GM19023 (cell line): ENCODE measurements around the gene MCEE.
A peak's percentile ranks its signal among the peaks of the same experiment; 100 is the strongest.
"Not testable (repeated sequence)": the region's sequence is repeated elsewhere in the genome, so short reads cannot be mapped to it uniquely, and the experiment has no call there.

Source experiments
- ATAC-seq: cut with Tn5 transposase; IDR thresholded peaks from one replicate; pipeline ENCODE4 v1.9.1; 2021; ENCODE audit warnings: mild to moderate bottlenecking, moderate library complexity; ENCODE audit not compliant: unreplicated experiment

Gene MCEE

DNA sequence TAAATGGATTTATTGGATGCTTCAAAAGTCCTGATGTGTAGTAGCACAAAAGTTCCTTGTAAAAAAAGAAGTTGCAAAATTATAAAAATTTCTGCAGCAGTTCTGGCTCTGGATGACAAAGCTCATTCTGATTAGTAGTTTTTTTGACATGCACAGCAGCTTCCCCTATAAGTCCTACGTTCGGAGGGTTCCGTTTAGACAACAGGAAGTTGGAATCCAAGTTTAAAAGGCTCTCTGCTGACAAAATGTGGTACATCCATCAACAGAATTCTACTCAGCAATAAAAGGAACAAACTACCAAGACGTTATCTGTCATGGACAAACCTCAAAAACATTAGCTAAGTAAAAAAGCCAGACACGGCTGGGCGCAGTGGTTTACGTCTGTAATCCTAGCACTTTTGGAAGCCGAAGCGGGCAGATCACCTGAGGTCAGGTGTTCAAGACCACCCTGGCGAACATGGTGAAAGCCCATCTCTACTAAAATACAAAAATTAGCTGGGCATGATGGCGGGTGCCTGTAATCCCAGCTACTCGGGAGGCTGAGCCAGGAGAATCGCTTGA, 46.2 kb downstream of the MCEE start:
- not testable (repeated sequence) for ATAC-seq

DNA sequence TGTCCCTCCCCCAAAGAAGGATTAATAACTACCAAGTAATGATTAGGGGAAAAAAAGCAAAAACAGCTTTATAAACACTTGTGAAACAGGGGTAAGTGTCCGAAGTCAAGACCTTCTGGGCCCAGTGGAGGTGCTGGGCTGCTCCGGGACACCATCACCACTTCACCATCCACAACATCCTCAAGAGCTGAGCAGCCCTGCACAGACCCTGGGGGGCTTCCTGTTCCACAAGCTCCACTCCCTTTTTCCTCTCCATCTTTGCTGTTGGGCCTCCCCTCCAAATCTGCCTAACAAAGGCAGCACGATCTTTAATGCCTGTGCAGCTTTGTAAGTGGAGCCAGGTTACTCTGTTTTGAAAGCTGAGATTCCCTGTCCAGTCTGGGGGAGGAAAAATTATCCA, 46.7 kb downstream of the MCEE start:
- ATAC-seq: not testable (repeated sequence)

DNA sequence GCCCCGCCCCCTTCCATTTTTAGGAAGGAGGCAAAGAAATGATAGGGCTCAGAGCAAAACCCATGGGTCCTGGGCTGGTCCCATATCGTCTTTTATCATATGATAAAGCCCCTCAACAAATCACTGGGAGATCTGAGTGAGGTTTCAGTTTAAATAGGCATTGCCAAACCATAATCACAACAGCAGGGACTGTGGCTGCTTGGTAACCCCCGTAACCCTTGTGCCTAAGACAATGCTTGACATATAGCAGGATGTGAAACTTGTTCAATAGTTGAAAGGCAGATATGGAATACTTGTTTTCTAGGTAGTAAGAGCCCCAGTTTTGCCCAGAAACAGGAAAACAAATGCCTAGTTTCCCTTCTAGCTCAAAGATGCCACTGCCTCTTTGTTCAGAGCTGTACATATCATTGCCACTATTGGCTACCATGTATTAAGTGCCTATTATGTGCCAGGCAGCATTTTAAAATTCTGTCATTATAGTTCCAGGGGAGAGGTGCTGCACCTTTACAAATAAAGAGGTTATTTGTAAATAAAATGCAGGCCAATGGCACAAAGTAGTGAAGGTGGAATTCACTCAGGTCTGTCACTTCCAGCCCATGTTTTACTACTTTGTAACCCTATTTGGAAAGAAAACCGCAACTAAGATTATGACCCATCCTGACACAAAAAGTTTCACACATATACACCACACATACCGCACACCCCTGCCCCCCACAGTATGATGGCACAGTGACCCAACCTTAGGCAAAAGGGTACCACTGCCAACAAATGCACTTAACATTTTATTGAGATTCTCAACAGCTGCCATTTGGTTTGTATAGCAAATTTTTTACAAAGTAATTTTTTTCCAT, 47.4 kb downstream of the MCEE start:
- ATAC-seq: no peak

DNA sequence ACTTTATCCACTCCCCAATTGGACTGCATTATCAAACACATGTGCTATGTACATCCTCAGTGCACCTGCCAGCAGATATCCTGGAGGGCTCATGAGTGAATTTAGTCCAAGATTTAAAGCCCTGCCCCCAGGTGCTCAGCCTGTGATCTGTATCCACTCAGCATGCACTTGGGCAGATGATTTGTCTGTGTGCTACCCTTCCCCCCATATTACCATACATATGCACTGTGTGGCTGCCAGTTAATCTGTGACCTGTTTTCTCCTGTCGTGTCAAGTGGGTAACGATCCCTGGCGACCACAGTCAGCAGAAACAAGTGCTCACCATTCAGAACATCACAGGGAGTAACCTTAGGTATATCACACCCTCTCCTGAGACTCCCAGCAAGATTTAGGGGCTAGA, 51.4 kb downstream of the MCEE start:
- no peak for ATAC-seq

DNA sequence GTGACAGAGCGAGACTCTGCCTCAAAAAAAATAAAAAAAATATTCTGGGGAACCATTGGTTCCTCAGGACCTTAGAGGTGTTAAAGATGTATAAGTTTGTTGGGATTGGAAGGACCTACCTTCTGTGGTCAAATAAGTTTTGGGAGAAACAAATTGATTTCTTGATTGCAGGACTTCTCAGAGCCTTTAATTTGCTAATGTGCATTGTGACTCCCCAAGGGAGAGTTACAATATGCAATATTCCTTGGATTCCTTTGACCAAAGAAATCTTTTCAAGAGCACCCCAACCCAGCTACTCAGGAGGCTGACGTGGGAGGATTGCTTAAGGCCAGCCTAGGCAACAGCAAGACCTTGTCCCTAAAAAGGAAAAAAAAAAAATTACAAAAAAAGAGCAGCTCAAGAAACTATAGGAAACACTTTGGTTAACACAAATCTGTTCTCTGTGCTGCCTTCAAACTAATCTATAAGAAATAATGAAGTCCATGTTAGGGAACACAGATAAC, 55.1 kb downstream of the MCEE start:
- ATAC-seq: no peak

DNA sequence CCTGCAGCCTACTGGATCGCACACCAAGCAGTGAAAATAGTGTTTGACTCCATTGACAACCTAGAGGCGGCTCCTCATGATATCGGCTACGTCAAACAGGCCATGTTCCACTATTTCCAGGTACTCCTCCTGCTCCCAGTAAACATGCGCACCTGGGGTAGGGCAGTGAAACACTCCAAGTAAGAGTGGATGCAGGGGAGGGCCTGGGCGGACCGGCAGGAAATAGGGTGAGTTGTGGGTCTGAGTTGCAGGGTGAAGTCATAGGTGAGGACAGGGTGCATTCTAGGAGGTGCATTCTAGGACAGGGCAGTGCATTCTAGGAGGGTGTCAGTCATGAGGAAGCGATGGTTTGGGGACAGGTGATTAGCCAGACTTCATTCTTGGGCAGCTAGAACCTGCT, 56.6 kb downstream of the MCEE start:
- ATAC-seq: no peak

DNA sequence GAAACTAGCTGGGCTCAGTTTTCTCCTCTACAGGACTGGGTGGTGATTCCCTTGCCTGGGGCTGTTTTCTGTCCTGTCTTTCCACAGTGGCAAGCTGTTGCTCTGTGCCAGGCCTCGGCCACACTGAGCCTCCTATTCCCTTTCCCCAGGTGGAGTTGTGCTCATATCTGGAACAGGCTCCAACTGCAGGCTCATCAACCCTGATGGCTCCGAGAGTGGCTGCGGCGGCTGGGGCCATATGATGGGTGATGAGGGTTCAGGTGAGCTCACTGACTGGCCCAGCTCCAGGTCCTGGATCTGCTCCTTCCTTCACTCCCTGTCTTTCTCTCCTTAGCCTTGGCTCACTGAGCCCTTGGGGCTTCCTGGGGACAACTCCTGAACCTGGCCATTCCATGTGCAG, 57.5 kb downstream of the MCEE start:
- ATAC-seq: no peak

DNA sequence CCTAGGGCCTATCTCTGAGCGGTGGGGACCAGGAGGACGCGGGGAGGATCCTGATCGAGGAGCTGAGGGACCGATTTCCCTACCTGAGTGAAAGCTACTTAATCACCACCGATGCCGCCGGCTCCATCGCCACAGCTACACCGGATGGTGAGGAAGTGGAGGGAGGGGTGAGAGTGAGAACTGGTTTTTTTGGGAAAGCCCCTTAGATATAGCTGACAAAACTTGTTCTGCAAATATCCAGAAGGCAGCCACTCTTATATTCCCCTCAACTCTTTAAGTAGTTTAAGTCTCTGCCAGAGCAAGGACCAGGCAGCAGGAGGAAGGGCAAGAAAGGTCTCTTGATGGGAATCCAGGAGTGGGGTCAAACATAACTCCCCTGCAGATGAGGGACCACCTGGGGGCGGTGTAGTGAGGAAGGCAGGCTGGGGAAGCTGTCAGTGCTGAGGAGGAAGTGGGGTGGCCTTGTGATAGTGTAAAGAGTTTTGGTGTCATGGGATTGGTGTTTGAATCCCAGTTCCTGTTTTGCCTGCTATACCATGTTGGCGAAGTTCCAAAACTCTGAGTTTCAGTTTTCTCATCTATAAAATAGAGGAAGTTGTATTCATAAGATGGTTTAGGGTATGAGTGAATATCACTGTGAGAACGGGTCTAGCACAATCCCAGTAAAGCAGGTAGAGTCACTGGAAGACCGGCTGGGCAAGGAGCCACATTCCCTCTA, 58.2 kb downstream of the MCEE start:
- ATAC-seq: peak; percentile 31

DNA sequence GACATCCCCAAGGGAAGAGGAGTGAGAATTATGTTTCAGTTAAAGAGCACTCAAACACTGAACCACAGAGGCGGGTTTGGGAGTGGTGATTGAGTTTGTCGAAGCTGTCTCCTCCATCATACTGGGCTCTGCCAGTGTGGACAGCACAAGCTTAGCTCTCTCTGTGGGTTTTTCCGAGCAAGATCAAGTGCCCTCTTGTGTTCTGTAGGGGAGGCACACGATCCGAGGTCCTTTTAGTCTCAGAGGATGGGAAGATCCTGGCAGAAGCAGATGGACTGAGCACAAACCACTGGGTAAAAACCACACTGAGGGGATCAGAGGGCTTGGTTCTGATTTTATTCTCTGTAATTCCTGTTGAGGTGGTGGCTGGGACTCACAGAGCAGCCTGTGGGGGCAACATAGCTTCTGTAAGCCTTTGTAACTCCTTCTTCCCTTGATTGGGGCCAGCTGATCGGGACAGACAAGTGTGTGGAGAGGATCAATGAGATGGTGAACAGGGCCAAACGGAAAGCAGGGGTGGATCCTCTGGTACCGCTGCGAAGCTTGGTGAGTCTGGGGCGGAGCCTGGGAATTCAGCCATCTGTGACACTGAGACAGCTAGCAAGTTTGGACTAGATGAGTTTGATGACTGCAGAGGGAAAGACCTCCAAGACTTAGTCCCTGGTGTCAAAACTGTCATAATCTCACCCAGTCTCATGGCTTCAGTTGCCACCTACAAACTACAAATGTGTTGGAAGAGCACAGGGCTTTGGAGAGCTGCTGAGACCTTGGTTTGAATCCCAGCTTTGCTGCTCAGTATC, 59.5 kb downstream of the MCEE start:
- ATAC-seq: no peak

DNA sequence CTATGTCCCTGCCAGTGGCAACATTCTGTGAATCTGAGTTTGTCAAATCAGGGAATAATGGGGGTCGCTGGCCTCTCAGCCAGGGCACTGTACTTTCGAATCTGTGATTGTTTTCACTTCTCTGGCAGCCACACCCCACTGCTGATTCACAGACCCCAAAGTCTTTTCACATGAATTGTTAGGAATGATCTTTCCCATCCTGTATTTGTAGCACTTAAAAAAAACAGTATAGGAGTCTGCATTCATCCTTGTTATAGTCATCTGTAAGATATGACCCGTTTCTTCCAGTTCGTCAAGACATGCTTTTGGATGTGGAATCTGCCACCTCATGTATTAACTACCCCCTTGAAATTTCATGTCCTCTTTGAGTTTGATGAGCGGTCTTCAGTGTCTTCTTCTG, 60.7 kb downstream of the MCEE start:
- no peak for ATAC-seq

DNA sequence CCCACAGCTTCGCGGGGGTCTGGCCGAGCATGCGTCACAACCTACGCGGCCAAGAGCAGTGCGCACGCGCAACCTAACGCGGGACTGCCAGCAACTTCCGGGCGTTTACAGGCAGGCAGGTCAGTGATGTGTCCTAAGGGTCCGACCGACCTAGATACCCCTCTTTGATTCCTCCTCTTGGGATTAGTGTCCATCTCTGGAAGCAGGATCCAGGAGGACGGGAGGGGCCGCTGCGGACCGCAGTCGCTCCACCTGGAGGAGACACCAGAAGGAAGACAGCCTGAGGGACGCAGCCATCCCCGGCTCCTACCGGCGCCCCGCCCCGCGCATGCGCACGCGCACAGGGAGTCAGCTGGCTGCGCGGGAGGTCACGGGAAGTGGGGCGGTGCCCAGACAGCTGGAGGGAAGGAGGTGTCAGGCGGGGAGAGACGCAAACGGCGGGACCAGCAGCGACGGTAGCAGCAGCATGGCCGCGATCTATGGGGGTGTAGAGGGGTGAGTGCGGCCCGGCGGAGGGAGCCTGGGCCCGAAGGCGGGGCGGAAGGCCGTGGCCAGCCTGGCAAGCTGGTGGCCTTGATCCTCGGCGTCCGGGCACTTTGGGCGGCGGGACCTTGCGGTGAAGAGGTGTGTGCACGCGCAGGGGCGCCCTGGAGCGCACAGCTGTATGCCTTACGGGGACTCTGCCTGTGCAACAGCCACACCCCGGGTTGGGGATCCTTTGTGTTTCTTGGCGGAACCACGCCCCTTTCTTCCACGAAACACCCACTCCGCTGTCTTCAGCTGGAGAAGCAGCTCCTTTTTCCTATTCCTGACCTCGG, 61.6 kb downstream of the MCEE start, which contains the start of gene NAGK:
Gene NAGK (plus strand): TSS at position 431 of the 818 bp plus-strand sequence. CDS start 36 bp downstream, at position 467.
- peak; percentile 56 for ATAC-seq

DNA sequence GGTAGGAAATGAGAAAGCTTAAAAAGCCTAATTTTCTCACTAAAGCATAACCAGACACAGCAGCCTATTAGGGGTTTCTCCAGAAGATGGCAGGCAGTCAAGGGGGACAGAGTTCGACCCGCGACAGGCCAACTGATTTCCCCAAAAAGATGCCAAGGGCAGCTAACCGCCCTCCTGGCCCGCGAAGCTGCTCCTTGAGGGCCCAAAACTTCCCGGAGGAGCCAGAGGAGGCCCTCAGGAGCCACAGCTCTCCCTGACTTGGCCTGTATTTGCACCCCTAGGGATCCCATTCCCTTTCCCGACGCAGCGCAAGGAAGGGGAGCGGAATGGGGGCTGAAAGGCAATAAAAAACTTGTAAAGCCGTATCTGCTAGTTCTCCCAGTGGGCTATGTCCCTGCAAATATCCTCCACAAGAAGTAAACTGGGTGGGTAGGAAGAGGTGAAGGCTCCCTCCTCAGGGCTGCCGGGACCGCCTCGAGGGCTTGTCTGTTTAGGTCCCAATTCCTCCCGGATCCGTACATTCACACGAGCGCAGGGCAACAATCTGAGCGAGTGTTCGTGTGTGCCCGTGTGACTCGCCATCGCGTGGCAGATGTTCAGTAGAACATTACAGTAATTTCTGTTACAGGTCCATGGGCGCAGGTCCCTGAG, 62.3 kb downstream of the MCEE start:
- ATAC-seq: peak; percentile 3

DNA sequence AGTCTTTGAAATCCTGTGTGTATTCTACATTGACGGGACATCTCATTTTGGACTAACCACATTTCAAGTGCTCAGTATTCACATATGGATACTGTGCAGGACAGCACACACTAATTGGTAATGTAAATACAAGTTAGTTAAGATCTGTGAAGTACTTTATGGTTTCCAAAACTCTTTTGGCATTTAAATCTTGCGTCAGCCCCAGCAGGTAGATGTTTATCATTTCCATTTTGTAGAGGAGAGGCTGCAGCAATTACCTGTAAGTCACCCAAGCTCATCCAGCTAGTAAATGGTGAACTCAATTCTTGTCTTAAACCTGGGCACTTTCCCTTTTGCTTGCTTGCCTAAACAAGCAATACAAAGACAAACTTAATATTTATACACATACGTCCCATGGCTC, 63.2 kb downstream of the MCEE start:
- no peak for ATAC-seq

DNA sequence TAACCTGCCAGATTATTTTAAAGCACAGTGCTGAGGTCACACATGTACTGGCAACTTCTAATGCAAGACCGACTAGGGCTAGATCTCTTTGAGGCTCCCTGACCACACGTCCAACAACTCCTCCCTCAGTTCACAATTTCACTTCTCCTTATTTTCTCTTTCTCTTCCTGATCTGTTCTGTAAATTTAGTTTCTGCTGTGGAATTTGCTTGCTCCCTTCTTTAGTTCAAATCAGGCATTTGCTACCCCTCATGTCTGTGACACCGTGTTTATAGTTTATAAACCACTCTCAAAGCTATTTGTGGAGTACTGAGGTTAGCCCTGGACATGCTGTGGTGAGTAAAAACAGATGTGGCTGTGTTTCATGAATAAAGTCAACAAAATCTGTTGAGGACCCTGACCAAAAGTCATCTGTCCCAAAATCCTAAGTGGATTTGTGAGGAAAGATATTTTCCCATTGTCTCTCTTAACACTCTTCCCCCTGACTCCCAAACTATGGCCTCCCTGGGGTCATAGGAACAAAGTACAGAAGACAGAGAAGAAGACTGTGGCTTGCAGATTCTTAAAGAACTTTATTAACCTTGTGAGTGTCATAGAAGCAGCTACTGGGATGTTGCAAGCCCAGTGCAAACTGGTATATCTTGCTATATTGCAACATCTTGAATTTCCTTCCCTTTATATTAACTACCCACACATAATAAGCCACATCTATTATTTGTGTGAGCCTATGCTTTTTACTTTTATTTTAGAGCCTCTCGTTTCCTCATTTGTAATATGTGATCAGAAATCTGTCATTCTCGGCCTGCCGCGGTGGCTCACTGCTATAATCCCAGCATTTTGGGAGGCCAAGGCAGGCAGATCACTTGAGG, 65.0 kb downstream of the MCEE start:
- no peak for ATAC-seq

DNA sequence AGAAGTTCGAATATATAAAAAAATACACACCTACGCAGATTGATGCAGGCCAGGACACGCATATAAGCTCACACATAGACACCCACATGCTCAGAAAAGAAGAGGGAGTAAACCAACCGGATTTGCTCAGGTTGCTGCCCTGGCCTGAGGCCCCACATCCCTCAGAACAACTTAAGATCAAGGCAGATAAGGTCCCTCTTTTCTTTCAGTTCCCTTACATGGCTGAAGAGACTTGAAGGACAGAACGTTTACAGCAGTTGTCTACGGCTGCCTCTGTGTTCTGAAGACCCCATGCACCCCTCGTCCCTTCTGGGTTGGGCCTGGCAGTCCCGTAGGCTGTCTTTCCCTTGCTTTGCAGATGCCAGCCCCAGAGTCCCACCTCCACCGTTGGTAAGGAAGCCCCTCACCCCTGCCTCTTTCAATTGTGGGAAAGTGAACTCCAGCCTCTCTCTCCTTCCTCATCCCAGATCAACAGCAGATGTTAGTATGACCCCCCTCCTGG, 65.9 kb downstream of the MCEE start:
- ATAC-seq: no peak

DNA sequence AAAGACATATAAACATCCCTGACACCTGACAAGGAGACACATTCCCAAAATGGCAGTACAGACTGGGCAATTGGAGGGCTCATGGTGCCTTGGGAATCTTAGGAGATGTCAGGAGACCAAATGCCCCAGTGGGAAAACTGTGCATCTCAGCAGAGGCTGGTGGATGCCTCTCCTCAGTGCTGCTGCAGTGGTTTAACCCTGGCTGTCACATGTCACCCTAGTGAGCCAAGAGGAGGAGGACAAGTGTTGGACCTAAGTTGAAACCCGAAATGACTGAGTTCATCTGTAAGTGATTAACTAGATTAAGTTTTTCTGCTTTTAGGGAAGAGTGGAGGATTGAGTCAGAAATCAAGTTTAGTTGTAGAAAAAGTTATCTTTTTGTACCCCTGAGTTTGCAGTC, 66.8 kb downstream of the MCEE start:
- no peak for ATAC-seq

DNA sequence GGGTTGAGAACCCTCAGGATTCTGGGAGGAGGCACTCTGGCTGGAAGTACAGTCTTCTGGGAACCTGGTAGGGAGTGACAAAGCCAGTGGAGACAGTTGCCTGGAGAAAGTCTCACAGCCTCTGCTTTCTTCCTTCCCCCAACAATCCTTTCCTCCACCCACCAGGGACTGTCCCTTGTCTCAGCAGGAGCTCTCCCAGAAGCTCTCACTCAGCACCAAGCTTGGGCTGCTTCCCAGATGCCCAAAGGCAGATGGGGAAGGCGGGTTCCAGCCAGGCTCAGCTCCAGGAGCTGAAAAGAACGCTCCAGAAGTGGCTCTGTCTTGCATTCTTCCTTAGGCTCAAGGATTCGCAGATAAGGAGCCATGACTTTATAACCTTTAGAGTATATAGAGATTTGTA, 69.2 kb downstream of the MCEE start:
- no peak for ATAC-seq

DNA sequence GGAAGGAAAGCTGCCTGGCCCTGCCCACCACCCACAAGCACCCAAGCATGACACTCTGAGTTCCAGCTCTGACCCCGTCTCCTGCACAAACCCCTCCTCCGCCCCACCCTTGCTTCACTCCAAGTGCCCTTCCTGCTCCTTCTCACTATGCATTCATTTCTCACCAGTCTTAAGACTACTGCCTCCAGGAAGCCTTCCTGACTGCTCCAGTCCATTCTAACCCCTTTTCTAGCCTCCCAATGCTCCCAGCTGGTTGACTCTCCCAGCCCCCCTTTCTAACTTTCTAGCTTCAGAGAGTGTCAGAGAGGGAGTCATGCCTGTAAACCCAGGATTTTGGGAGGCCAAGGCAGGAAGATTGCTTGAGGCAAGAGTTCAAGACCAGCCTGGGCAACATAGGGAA, 69.8 kb downstream of the MCEE start:
- no peak for ATAC-seq
